Measurements from ENCODE around the gene NFATC3. TPM values are rescaled to one million over a fixed set of nuclear protein-coding genes. Genes with fewer than 3 reads are reported as not detected.
"Not testable (repeated sequence)": the region's sequence is repeated elsewhere in the genome, so short reads cannot be mapped to it uniquely, and the experiment has no call there.

Gene NFATC3
- total RNA-seq, 2 donors from 2014 or later = 91.9 to 131 TPM

DNA sequence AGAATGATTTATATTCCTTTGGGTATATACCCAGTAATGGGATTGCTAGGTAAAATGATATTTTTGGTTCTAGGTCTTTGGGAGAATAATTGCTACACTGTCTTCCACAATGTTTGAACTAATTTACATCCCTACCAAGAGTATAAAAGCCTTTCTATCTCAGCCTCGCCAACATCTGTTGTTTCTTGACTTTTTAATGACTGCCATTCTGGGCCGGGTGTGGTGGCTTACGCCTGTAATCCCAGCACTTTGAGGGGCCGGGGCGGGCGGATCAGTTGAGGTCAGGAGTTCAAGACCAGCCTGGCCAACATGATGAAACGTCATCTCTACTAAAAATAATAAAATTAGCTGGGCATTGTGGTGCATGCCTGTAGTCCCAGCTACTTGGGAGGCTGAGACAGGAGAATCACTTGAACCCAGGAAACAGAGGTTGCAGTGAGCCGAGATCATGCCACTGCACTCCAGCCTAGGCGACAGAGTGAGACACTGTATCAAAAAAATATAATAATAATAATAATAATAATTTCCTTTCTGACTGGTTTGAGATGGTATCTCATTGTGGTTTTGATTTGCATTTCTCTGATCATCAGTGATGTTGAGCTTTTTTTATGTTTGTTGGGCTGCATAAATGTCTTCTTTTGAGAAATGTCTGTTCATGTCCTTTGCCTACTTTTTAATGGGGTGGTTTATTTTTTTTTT, 22.2 kb downstream of the NFATC3 start:
- ATAC-seq; DNase-seq (ENCODE audit: low spot score); H3K27me3 Mint-ChIP-seq; H3K4me3 Mint-ChIP-seq: not testable (repeated sequence)
- peak overlapping the region in 1 of 2 donors; percentile 37 for H3K27ac Mint-ChIP-seq
- peaks cover 12% of the 10 kb centered on the region for H3K9me3 Mint-ChIP-seq
- peaks cover 42% of the 10 kb centered on the region for H3K36me3 Mint-ChIP-seq
- H3K4me1 Mint-ChIP-seq (ENCODE audit: low read depth in 2 of 2) = peaks cover 74 to 80% of the 10 kb centered on the region in 2 donors

DNA sequence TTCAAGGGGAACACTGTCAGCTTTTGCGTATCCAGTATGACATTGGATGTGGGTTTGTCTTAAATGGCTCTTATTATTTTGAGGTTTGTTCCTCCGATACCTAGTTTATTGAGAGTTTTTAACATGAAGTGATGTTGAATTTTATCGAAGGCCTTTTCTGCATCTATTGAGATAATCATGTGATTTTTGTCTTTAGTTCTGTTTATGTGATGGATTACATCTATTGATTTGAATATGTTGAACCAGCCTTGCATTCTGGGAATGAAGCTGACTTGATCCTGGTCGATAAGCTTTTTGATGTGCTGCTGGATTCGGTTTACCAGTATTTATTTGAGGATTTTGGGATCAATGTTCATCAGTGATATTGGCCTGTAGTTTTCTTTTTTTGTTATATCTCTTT, 24.0 kb downstream of the NFATC3 start:
- DNase-seq (ENCODE audit: low spot score); H3K27me3 Mint-ChIP-seq; ATAC-seq: not testable (repeated sequence)
- H3K36me3 Mint-ChIP-seq = peaks cover 48% of the 10 kb centered on the region
- peaks cover 12% of the 10 kb centered on the region for H3K9me3 Mint-ChIP-seq
- H3K4me3 Mint-ChIP-seq = peak overlapping the region; percentile 38
- peaks cover 74 to 75% of the 10 kb centered on the region in 2 donors for H3K4me1 Mint-ChIP-seq (ENCODE audit: low read depth in 2 of 2)
- H3K27ac Mint-ChIP-seq = peak overlapping the region; percentile 14 to 28

DNA sequence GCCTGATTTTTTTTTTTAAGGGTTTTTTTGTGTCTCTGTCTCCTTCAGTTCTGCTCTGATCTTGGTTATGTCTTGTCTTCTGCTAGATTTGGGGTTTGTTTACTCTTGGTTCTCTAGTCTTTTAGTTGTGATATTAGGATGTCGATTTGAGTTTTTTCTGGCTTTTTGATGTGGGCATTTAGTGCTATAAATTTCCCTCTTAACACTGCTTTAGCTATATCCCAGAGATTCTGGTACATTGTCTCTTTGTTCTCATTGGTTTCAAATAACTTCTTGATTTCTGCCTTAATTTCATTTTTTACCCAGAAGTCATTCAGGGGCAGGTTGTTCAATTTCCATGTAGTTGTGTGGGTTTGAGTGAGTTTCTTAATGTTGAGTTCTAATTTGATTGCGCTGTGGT, 25.4 kb downstream of the NFATC3 start:
- Mint-ChIP-seq H3K4me3 (peak overlapping the region; percentile 29), H3K36me3 (peaks cover 42% of the 10 kb centered on the region), H3K4me1 (ENCODE audit: low read depth in 2 of 2) (peaks cover 68 to 69% of the 10 kb centered on the region in 2 donors), H3K27ac (peak overlapping the region; percentile 10 to 59)
- H3K27me3 Mint-ChIP-seq; H3K9me3 Mint-ChIP-seq; DNase-seq (ENCODE audit: low spot score); ATAC-seq: not testable (repeated sequence)

DNA sequence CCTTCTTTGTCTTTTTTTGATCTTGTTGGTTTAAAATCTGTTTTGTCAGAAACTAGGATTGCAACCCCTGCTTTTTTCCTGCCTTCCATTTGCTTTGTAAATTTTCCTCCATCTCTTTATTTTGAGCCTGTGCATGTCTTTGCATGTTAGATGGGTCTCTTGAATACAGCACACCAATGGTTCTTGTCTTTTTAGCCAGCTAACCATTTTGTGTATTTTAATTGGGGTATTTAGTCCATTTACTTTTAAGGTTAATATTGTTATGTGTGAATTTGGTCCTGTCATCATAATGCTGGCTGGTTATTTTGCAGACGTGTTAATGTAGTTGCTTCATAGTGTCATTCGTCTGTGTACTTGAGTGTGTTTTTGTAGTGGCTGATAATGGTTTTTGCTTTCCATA, 26.2 kb downstream of the NFATC3 start:
- Mint-ChIP-seq H3K36me3 (peaks cover 41% of the 10 kb centered on the region), H3K4me3 (no peak overlapping the region), H3K4me1 (ENCODE audit: low read depth in 2 of 2) (peaks cover 70 to 71% of the 10 kb centered on the region in 2 donors), H3K9me3 (peaks cover 9% of the 10 kb centered on the region), H3K27me3 (no peaks in the 10 kb centered on the region), H3K27ac (peak overlapping the region in 1 of 2 donors; percentile 0)
- DNase-seq (ENCODE audit: low spot score) (no peak), ATAC-seq (no peak)

DNA sequence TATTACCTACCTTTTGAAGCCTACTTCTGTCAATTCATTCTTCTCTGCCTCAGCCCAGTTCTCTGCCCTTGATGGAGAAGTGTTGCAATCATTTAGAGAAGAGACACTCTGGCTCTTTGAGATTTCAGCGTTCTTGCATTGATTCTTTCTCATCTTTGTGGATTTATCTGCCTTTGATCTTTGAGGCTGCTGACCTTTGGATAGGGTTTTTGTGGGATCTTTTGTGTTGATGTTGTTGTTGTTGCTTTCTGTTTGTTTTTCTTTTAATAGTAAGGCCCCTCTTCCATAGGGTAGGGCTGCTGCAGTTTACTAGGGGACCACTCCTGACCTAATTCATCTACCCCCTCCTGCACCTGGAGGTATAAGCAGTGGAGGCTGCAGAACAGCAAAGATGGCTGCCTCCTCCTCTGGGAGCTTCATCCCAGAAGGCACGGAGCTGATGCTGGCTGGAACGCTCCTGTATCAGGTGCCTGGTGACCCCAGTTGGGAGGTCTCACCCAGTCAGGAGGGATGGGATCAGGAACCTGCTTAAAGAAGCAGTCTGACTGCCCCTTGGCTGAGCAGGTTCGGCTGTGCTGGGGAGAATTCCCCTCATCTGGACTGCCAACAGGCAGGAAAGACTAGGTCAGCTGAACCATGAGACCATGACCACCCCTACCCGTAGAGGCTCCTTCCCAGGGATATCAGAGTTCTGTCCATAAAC, 28.0 kb downstream of the NFATC3 start:
- Mint-ChIP-seq H3K36me3 (peaks cover 38% of the 10 kb centered on the region), H3K4me1 (ENCODE audit: low read depth in 2 of 2) (peaks cover 73 to 76% of the 10 kb centered on the region in 2 donors), H3K27ac (peak overlapping the region; percentile 62 to 81), H3K9me3 (peaks cover 9% of the 10 kb centered on the region), H3K4me3 (peak overlapping the region; percentile 65), H3K27me3 (no peaks in the 10 kb centered on the region)
- ATAC-seq (peak in 1 of 2 donors; percentile 30), DNase-seq (ENCODE audit: low spot score) (no peak)

DNA sequence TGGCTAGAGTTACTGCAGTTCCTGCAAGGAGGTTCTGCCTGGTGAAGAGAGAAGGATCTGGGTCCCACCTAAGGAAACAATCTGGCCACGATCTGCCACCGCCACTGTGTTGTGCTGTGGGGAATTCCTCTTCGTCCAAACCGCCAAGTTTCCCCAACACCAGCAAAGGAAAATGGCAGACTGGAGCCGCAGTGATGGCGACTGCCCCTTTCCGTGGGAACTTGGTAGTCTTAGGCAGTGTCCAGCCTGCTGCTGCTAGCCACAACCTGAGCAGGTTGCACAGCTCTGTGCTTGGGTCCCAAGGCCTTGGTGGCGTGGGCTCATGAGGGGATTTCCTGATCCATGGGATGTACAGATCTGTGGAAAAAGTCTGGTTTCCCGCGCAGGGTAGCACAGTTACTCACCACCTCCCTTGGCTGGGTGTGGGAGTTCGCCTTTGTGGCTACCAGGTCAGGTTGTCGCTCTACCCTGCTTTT, 28.6 kb downstream of the NFATC3 start:
- peaks cover 32% of the 10 kb centered on the region for H3K36me3 Mint-ChIP-seq
- H3K27me3 Mint-ChIP-seq = no peaks in the 10 kb centered on the region
- H3K9me3 Mint-ChIP-seq = peaks cover 9% of the 10 kb centered on the region
- H3K4me3 Mint-ChIP-seq = no peak overlapping the region
- H3K4me1 Mint-ChIP-seq (ENCODE audit: low read depth in 2 of 2) = peaks cover 73 to 76% of the 10 kb centered on the region in 2 donors
- peak in 1 of 2 donors; percentile 40 for ATAC-seq
- DNase-seq (ENCODE audit: low spot score) = no peak
- H3K27ac Mint-ChIP-seq = no peak overlapping the region

DNA sequence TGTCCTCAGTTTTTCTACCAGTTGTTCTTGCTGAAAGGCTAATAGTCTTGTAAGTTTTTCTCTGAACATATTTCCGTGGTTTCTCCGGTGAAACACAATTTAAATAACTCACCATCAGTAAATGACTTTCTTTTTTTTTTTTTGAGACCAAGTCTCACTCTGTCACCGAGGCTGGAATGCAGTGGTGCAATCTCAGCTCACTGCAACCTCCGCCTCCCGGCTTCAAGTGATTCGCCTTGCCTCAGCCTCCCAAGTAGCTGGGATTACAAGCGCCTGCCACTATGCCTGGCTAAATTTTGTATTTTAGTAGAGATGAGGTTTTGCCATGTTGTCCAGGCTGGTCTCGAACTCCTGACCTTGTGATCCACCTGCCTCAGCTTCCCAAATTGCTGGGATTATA, 29.8 kb downstream of the NFATC3 start:
- not testable (repeated sequence) for H3K4me3 Mint-ChIP-seq; H3K27me3 Mint-ChIP-seq; H3K9me3 Mint-ChIP-seq; ATAC-seq; DNase-seq (ENCODE audit: low spot score)
- Mint-ChIP-seq H3K36me3 (peaks cover 20% of the 10 kb centered on the region), H3K27ac (peak overlapping the region in 1 of 2 donors; percentile 62), H3K4me1 (ENCODE audit: low read depth in 2 of 2) (peaks cover 73 to 77% of the 10 kb centered on the region in 2 donors)

DNA sequence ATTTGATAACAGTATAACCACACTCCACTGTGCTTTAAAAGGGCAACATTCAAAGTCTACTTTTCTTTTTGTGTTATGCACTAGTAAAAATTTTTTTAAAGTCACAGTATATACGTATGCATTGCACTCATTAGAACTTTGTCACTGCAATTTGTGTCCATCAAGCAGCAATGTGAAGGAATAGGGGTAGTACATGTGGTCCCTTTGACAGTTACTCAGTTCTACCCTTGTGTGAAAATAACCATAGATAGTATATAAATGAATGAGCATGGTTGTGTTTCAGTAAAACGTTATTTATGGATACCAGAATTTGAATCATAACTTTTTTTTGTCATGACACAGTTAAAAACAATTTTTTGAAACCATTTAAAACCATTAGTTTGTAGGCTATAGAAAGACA, 30.7 kb downstream of the NFATC3 start:
- ATAC-seq (peak in 1 of 2 donors; percentile 65), DNase-seq (ENCODE audit: low spot score) (no peak)
- Mint-ChIP-seq H3K27me3 (no peaks in the 10 kb centered on the region), H3K4me3 (peak overlapping the region; percentile 63), H3K4me1 (ENCODE audit: low read depth in 2 of 2) (peaks cover 71 to 73% of the 10 kb centered on the region in 2 donors), H3K27ac (peak overlapping the region; percentile 61 to 62), H3K9me3 (peaks cover 5% of the 10 kb centered on the region), H3K36me3 (peaks cover 14% of the 10 kb centered on the region)

DNA sequence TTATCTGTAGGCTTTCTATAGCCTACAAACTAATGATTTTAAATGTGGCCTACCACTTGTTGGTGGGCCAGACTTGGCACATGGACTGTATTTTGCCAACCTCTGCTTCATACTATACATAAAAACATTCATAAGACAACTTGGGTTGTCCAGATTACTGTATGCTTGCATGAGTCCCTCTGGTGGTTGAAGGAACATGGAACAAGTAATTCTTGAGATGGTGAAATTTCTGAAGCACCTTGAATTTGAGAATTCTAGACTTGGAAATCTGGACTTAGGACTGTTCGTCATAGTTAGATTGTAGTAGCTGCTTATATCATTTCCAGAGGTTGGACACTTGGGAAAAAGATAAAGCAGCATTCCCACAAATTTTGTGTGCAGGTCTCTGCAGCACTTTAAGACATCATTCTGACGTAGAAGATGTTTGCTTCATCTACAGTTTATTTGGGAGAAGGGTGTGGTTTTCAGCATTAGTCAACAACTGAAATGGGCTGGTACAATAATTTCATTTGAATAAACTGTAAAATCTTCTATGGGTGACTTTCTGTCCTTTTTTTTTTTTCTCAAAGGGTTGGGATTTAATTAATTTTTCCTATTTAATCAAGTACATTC, 31.2 kb downstream of the NFATC3 start:
- Mint-ChIP-seq H3K27me3 (no peaks in the 10 kb centered on the region), H3K4me3 (no peak overlapping the region), H3K36me3 (peaks cover 8% of the 10 kb centered on the region), H3K9me3 (peaks cover 1% of the 10 kb centered on the region), H3K27ac (peak overlapping the region in 1 of 2 donors; percentile 73), H3K4me1 (ENCODE audit: low read depth in 2 of 2) (peaks cover 66 to 68% of the 10 kb centered on the region in 2 donors)
- ATAC-seq = peak in 1 of 2 donors; percentile 44
- DNase-seq (ENCODE audit: low spot score) = no peak

DNA sequence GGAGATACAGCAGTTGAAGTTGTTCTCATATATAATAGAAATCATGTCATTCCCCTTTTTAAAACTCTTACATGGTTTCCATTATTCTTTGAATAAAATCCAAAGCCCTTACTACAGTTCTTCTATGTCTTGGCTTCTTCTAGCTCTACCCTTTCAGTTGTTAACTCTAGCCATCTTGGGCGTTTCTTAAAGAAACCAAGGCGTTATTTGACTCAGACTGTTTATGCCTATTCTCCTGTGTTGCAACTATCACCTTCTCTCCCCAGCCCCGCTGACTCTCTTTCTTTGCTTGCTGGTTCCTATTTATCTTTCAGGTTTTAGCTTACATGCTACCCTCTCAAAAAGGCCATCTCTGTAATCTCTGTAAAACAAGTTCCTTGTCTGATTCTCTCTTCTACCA, 32.7 kb downstream of the NFATC3 start:
- H3K27me3 Mint-ChIP-seq = no peaks in the 10 kb centered on the region
- H3K9me3 Mint-ChIP-seq = no peaks in the 10 kb centered on the region
- peaks cover 68 to 69% of the 10 kb centered on the region in 2 donors for H3K4me1 Mint-ChIP-seq (ENCODE audit: low read depth in 2 of 2)
- peak overlapping the region; percentile 73 to 77 for H3K27ac Mint-ChIP-seq
- no peak for DNase-seq (ENCODE audit: low spot score)
- peak overlapping the region; percentile 77 for H3K4me3 Mint-ChIP-seq
- peaks cover 1% of the 10 kb centered on the region for H3K36me3 Mint-ChIP-seq
- ATAC-seq = peak; percentile 84

DNA sequence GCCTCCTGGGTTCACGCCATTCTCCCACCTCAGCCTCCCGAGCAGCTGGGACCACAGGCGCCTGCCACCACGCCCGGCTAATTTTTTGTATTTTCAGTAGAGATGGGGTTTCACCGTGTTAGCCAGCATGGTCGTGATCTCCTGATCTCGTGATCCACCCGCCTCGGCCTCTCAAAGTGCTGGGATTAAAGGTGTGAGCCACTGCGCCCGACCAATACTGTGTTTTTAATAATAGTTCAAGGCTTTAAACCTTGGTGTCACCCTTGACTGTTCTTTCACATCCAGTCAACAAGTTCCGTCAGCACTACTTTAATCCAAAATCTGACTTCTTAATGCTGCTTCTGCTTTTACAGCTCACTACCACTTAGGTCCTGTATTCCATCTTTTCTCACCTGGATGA, 33.8 kb downstream of the NFATC3 start:
- peak in 1 of 2 donors; percentile 45 for ATAC-seq
- H3K4me1 Mint-ChIP-seq (ENCODE audit: low read depth in 2 of 2) = peaks cover 63 to 64% of the 10 kb centered on the region in 2 donors
- H3K4me3 Mint-ChIP-seq = peak overlapping the region; percentile 77

DNA sequence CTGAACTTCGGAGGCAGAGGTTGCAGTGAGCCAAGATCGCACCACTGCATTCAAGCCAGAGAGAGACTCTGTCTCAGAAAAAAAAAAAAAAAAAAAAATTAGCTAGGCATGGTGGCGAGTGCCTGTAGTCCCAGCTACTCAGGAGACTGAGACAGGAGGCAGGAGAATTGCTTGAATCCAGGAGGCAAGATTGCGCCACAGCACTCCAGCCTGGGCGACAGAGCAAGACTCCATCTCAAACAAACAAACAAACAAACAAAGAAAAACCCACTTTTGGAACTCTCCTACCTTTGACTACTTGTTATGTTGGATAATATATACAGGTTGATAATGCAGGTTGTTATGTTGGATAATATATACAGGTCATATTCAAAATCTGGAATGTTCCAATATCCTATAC, 35.3 kb downstream of the NFATC3 start:
- H3K27ac Mint-ChIP-seq = peak overlapping the region; percentile 73 to 77
- not testable (repeated sequence) for DNase-seq (ENCODE audit: low spot score); H3K4me3 Mint-ChIP-seq; H3K27me3 Mint-ChIP-seq; H3K9me3 Mint-ChIP-seq; ATAC-seq; H3K36me3 Mint-ChIP-seq
- H3K4me1 Mint-ChIP-seq (ENCODE audit: low read depth in 2 of 2) = peaks cover 57 to 62% of the 10 kb centered on the region in 2 donors

More for the DNA sequence above, 33.8 kb downstream of the NFATC3 start:
- not testable (repeated sequence) for DNase-seq (ENCODE audit: low spot score); H3K27me3 Mint-ChIP-seq; H3K9me3 Mint-ChIP-seq; H3K36me3 Mint-ChIP-seq
- H3K27ac Mint-ChIP-seq = peak overlapping the region; percentile 73 to 77

DNA sequence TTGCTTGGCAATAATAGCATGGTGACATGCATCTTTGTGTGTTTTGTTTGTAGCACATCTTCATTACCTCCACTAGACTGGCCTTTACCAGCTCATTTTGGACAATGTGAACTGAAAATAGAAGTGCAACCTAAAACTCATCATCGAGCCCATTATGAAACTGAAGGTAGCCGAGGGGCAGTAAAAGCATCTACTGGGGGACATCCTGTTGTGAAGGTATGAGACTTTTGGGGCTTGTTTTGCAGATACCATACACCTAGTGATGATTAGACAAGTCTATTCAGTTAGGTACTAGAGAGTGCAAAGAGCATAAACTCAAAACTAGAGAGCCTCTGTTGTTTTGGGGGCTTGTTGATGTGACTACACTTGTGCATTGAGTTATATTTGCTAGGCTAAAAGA, 41.2 kb downstream of the NFATC3 start:
- peaks cover 35 to 45% of the 10 kb centered on the region in 2 donors for H3K4me1 Mint-ChIP-seq (ENCODE audit: low read depth in 2 of 2)
- H3K27me3 Mint-ChIP-seq = no peaks in the 10 kb centered on the region
- H3K27ac Mint-ChIP-seq = no peak overlapping the region
- H3K4me3 Mint-ChIP-seq = no peak overlapping the region
- peaks cover 4% of the 10 kb centered on the region for H3K36me3 Mint-ChIP-seq
- no peaks in the 10 kb centered on the region for H3K9me3 Mint-ChIP-seq
- no peak for DNase-seq (ENCODE audit: low spot score)
- ATAC-seq = no peak
